Measurements from ENCODE around the gene RGS9.

DNA sequence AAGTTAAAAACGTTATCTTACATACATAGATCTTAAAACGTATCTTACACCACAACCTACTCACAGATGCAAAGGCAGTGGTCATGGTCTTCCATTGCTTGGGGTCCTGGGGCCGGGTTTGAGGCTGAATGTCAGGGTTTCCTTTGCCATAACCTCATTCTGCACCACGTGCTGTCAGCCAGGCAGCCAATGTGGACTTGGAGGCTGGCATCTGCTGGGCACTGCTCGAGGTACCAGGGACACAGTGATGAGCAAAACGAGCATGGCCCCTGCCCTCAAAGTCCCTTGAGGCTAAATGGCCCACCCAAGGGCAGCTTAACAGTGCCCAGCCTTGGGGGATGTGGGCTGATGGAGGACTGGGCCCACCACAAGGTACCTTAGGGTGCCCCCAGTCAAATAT lies 35.8 kb upstream of the RGS9 start:
- TF ChIP-seq POLR2A (IDR thresholded peaks at IDR 0.05) (no peak), POLR2AphosphoS5 (IDR thresholded peaks at IDR 0.05; ENCODE audit: insufficient read depth in 1 of 2, low read depth in 1 of 2) (no peak)
- TF ChIP-seq, protein P1, sequence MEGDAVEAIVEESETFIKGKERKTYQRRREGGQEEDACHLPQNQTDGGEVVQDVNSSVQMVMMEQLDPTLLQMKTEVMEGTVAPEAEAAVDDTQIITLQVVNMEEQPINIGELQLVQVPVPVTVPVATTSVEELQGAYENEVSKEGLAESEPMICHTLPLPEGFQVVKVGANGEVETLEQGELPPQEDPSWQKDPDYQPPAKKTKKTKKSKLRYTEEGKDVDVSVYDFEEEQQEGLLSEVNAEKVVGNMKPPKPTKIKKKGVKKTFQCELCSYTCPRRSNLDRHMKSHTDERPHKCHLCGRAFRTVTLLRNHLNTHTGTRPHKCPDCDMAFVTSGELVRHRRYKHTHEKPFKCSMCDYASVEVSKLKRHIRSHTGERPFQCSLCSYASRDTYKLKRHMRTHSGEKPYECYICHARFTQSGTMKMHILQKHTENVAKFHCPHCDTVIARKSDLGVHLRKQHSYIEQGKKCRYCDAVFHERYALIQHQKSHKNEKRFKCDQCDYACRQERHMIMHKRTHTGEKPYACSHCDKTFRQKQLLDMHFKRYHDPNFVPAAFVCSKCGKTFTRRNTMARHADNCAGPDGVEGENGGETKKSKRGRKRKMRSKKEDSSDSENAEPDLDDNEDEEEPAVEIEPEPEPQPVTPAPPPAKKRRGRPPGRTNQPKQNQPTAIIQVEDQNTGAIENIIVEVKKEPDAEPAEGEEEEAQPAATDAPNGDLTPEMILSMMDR (IDR thresholded peaks at IDR 0.05) = no peak

Measured in vagina (tissue), 2 donors.